Gastroesophageal sphincter (tissue), 3 donors: ENCODE results near the gene FNDC8.

Source experiments
- POLR2A ChIP-seq, 2 donors: fragments of 450-650 bp; IDR thresholded peaks; one replicate each; pipeline ENCODE4 v1.6.1; 2017; ENCODE audit warnings: antibody characterized with exemption in 2 of 2, mild to moderate bottlenecking in 2 of 2, moderate library complexity in 1 of 2
- POLR2AphosphoS5 ChIP-seq: sonication (generic); formaldehyde crosslinking; IDR thresholded peaks from one replicate; pipeline ENCODE4 v1.6.1; 2017; ENCODE audit warnings: antibody characterized with exemption
- TF ChIP-seq, protein P1 (sequence below), 4 experiments: fragments of 200-600 bp in 2 of 4; fragments of 450-650 bp in 2 of 4; sonication (generic) in 1 of 4; IDR thresholded peaks; one replicate each; pipeline ENCODE4 v1.5.1; 2017 to 2019; ENCODE audit warnings: antibody characterized with exemption in 4 of 4, mild to moderate bottlenecking in 2 of 4, moderate library complexity in 2 of 4

- TF ChIP-seq, protein P1, sequence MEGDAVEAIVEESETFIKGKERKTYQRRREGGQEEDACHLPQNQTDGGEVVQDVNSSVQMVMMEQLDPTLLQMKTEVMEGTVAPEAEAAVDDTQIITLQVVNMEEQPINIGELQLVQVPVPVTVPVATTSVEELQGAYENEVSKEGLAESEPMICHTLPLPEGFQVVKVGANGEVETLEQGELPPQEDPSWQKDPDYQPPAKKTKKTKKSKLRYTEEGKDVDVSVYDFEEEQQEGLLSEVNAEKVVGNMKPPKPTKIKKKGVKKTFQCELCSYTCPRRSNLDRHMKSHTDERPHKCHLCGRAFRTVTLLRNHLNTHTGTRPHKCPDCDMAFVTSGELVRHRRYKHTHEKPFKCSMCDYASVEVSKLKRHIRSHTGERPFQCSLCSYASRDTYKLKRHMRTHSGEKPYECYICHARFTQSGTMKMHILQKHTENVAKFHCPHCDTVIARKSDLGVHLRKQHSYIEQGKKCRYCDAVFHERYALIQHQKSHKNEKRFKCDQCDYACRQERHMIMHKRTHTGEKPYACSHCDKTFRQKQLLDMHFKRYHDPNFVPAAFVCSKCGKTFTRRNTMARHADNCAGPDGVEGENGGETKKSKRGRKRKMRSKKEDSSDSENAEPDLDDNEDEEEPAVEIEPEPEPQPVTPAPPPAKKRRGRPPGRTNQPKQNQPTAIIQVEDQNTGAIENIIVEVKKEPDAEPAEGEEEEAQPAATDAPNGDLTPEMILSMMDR (IDR thresholded peaks at IDR 0.05) = no peak
- TF ChIP-seq POLR2A (IDR thresholded peaks at IDR 0.05) = no peak
- TF ChIP-seq POLR2AphosphoS5 = no peak
Observed at GRCh38 chr17:35104844-35105450, 16.5 kb upstream of the FNDC8 start.
